Mucosa of descending colon (tissue), 3 donors: ENCODE results near the gene RRP12. TPM values are rescaled to one million over a fixed set of nuclear protein-coding genes. Genes with fewer than 3 reads are reported as not detected.
"Not testable (repeated sequence)": the region's sequence is repeated elsewhere in the genome, so short reads cannot be mapped to it uniquely, and the experiment has no call there.

Experiments
- ATAC-seq: fragments of 200-7000 bp; cut with Tn5 transposase; one replicate; pipeline ENCODE4 v1.9.1; 2020; ENCODE audit warnings: mild to moderate bottlenecking, moderate library complexity
- DNase-seq, 3 donors: peaks; one replicate each; pipeline ENCODE4 v3.0.0-alpha.2; 2020
- H3K36me3 ChIP-seq: fragments of 200-600 bp; one replicate; pipeline ENCODE4 v1.8.0; 2021; ENCODE audit warnings: low read depth, mild to moderate bottlenecking
- H3K4me1 ChIP-seq: fragments of 200-600 bp; one replicate; pipeline ENCODE4 v1.8.0; 2021; ENCODE audit warnings: low read depth, mild to moderate bottlenecking
- H3K4me3 ChIP-seq: fragments of 200-600 bp; one replicate; pipeline ENCODE4 v1.8.0; 2021; ENCODE audit warnings: mild to moderate bottlenecking
- H3K9me3 ChIP-seq: fragments of 200-600 bp; one replicate; pipeline ENCODE4 v1.8.0; 2021; ENCODE audit warnings: mild to moderate bottlenecking
- CTCF ChIP-seq: fragments of 200-600 bp; IDR thresholded peaks from one replicate; pipeline ENCODE4 v1.8.0; 2022; ENCODE audit warnings: antibody characterized with exemption, mild to moderate bottlenecking
- intact Hi-C, 2 donors: fragments of 100-400 bp; cut with DNase I in 1 of 2; cut with micrococcal nuclease in 1 of 2; formaldehyde crosslinking; loops; one replicate each; pipeline versions ENCODE4 v1.11.0 to v1.11.1; 2022; cut with DNase I, micrococcal nuclease
- total RNA-seq, 3 donors: library from RNA; stranded (reverse); fragmentation: NEBNext Ultra II Directional in 2 of 3; extraction: Animal tissue kit (Norgen Biotek cat#: 25700) in 2 of 3; gene quantifications; one replicate each; pipeline versions ENCODE4 v1.2.1 to v1.2.4, GENCODE V29; 2021 to 2023
- donor health status: DM: no; HTN: no; CAD: no; lungs with moderate emphysema.
- donor health status: DM: no; HTN: no; CAD: no.
- donor health status: DM: no; HTN: yes; CAD: no.

RRP12 gene
- total RNA-seq, 3 donors from 2014 or later: 14.6 to 19.4 (median 16.9) TPM

- Histone ChIP-seq H3K4me3 (no peak overlapping the region), H3K4me1 (peaks cover 18% of the 10 kb centered on the region), H3K36me3 (no peaks in the 10 kb centered on the region), H3K9me3 (no peaks in the 10 kb centered on the region)
- no peak for ATAC-seq
- TF ChIP-seq CTCF: no peak
- DNase-seq: no peak
- intact Hi-C loops: no loop called here
These were observed 53.8 kb downstream of the RRP12 start for GRCh38 chr10:97347317-97347716.

- intact Hi-C loops, H3K9me3 ChIP-seq, H3K4me1 ChIP-seq, ATAC-seq, H3K36me3 ChIP-seq, DNase-seq, H3K4me3 ChIP-seq: not testable (repeated sequence)
These were observed 57.5 kb downstream of the RRP12 start for GRCh38 chr10:97343664-97344063.

- intact Hi-C loops: no loop called here
- ATAC-seq (no peak), DNase-seq (no peak)
- no peaks in the 10 kb centered on the region for H3K9me3 ChIP-seq
- peaks cover 9% of the 10 kb centered on the region for H3K4me1 ChIP-seq
- no peak overlapping the region for H3K4me3 ChIP-seq
- TF ChIP-seq CTCF: no peak
- no peaks in the 10 kb centered on the region for H3K36me3 ChIP-seq
These were observed 59.7 kb downstream of the RRP12 start for GRCh38 chr10:97341416-97341815.

GRCh38 chr10:97338041-97338440 is 63.1 kb downstream of the RRP12 start:
- intact Hi-C loops: no loop called here
- no peak for ATAC-seq

GRCh38 chr10:97336942-97337831 is 64.0 kb downstream of the RRP12 start:
- Histone ChIP-seq H3K4me1 (peaks cover 20% of the 10 kb centered on the region), H3K4me3 (no peak overlapping the region), H3K9me3 (no peaks in the 10 kb centered on the region), H3K36me3 (no peaks in the 10 kb centered on the region)
- ATAC-seq (peak; percentile 46), DNase-seq (peak in 1 of 3 donors; percentile 82)
- TF ChIP-seq CTCF: no peak
- intact Hi-C loops: no loop called here

More at GRCh38 chr10:97338041-97338440, 63.1 kb downstream of the RRP12 start:
- Histone ChIP-seq H3K4me3 (no peak overlapping the region), H3K9me3 (no peaks in the 10 kb centered on the region), H3K36me3 (no peaks in the 10 kb centered on the region), H3K4me1 (peaks cover 19% of the 10 kb centered on the region)
- DNase-seq: no peak
- TF ChIP-seq CTCF: no peak

- Histone ChIP-seq H3K4me3 (no peak overlapping the region), H3K4me1 (peaks cover 26% of the 10 kb centered on the region), H3K9me3 (no peaks in the 10 kb centered on the region), H3K36me3 (no peaks in the 10 kb centered on the region)
- intact Hi-C loops: no loop called here
- no peak for ATAC-seq
- TF ChIP-seq CTCF: no peak
- no peak for DNase-seq
These were observed 64.7 kb downstream of the RRP12 start for GRCh38 chr10:97336446-97336845.
